A673 (cell line): ENCODE measurements around the gene GAST.

ENCODE experiments used
- CTCF ChIP-seq: fragments of 300-800, 200-600 bp; sonication (generic); conservative IDR thresholded peaks from 2 replicates; pipeline ENCODE4 v1.5.1; 2017; ENCODE audit warnings: low read depth, mild to moderate bottlenecking, antibody characterized with exemption, low read length, moderate library complexity, mixed read lengths
- EZH2 ChIP-seq: fragments of 200-600 bp; sonication (generic); IDR thresholded peaks from 2 replicates; pipeline ENCODE4 v1.6.1; 2017; ENCODE audit warnings: borderline replicate concordance, low read depth, mild to moderate bottlenecking, mixed read lengths, antibody characterized with exemption, low read length; ENCODE audit not compliant: poor library complexity, severe bottlenecking

- TF ChIP-seq CTCF (no peak), EZH2 (no peak)
Measured at GRCh38 chr17:41691031-41691777, 20.9 kb upstream of the GAST start.
